Ishikawa (cell line): ENCODE measurements around the gene RDH14.
A peak's percentile ranks its signal among the peaks of the same experiment; 100 is the strongest.

ENCODE experiments used
- CEBPB ChIP-seq: IDR thresholded peaks from 2 replicates; pipeline ENCODE4 v1.6.1; 2012
- CREB1 ChIP-seq: IDR thresholded peaks from 2 replicates; pipeline ENCODE4 v1.6.1; 2012; ENCODE audit warnings: low read depth
- EGR1 ChIP-seq: IDR thresholded peaks from 2 replicates; pipeline ENCODE4 v1.6.1; 2012
- EP300 ChIP-seq: IDR thresholded peaks from 2 replicates; pipeline ENCODE4 v1.6.1; 2012; ENCODE audit warnings: borderline replicate concordance
- FOXM1 ChIP-seq: IDR thresholded peaks from 2 replicates; pipeline ENCODE4 v1.6.1; 2012; ENCODE audit warnings: low read depth, borderline replicate concordance
- NFIC ChIP-seq: IDR thresholded peaks from 2 replicates; pipeline ENCODE4 v1.6.1; 2012
- RAD21 ChIP-seq: IDR thresholded peaks from 2 replicates; pipeline ENCODE4 v1.6.1; 2012; ENCODE audit warnings: low read depth
- TAF1 ChIP-seq: IDR thresholded peaks from 2 replicates; pipeline ENCODE4 v1.6.1; 2012; ENCODE audit warnings: low read depth, mild to moderate bottlenecking
- TCF12 ChIP-seq: IDR thresholded peaks from 2 replicates; pipeline ENCODE4 v1.6.1; 2012; ENCODE audit warnings: low read depth
- TEAD4 ChIP-seq: IDR thresholded peaks from 2 replicates; pipeline ENCODE4 v1.6.1; 2012
- YY1 ChIP-seq: IDR thresholded peaks from 2 replicates; pipeline ENCODE4 v1.6.1; 2012; ENCODE audit warnings: low read depth
- ZBTB7A ChIP-seq: IDR thresholded peaks from 2 replicates; pipeline ENCODE4 v1.6.1; 2012; ENCODE audit warnings: low read depth
- TF ChIP-seq, protein P1 (sequence below): IDR thresholded peaks from 2 replicates; pipeline ENCODE4 v1.6.1; 2012; ENCODE audit warnings: low read depth, mild to moderate bottlenecking
- TF ChIP-seq, protein P2 (sequence below): IDR thresholded peaks from 2 replicates; pipeline ENCODE4 v1.6.1; 2012
- TF ChIP-seq, protein P3 (sequence below): IDR thresholded peaks from 2 replicates; pipeline ENCODE4 v1.6.1; 2012

RDH14 gene

DNA sequence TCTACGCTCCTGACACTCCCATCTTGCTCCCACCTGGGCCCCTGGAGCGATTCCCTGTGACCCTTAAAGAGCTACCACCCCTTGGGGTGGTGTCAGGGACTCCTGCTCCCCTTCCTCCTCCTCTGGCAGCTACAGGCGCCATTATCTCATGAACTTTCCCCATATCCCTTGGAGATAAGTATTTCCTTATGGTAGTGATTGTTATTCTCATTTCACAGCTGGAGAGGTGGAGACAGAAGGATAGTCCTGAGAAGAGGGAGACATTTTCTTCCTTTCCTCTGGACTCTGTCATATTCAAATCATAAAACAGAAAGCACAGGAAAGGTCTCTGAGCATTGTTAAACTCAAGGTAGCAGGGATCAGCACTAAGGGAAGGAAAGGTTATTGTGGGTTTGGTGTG lies 34.6 kb downstream of the RDH14 start:
- TF ChIP-seq, protein P1, sequence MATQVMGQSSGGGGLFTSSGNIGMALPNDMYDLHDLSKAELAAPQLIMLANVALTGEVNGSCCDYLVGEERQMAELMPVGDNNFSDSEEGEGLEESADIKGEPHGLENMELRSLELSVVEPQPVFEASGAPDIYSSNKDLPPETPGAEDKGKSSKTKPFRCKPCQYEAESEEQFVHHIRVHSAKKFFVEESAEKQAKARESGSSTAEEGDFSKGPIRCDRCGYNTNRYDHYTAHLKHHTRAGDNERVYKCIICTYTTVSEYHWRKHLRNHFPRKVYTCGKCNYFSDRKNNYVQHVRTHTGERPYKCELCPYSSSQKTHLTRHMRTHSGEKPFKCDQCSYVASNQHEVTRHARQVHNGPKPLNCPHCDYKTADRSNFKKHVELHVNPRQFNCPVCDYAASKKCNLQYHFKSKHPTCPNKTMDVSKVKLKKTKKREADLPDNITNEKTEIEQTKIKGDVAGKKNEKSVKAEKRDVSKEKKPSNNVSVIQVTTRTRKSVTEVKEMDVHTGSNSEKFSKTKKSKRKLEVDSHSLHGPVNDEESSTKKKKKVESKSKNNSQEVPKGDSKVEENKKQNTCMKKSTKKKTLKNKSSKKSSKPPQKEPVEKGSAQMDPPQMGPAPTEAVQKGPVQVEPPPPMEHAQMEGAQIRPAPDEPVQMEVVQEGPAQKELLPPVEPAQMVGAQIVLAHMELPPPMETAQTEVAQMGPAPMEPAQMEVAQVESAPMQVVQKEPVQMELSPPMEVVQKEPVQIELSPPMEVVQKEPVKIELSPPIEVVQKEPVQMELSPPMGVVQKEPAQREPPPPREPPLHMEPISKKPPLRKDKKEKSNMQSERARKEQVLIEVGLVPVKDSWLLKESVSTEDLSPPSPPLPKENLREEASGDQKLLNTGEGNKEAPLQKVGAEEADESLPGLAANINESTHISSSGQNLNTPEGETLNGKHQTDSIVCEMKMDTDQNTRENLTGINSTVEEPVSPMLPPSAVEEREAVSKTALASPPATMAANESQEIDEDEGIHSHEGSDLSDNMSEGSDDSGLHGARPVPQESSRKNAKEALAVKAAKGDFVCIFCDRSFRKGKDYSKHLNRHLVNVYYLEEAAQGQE, result no peak
- TF ChIP-seq ZBTB7A (no peak), YY1 (no peak), NFIC (no peak), FOXM1 (no peak), TEAD4 (no peak), TCF12 (no peak)
- TF ChIP-seq, protein P2, sequence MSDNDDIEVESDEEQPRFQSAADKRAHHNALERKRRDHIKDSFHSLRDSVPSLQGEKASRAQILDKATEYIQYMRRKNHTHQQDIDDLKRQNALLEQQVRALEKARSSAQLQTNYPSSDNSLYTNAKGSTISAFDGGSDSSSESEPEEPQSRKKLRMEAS, result no peak
- TF ChIP-seq, protein P3, sequence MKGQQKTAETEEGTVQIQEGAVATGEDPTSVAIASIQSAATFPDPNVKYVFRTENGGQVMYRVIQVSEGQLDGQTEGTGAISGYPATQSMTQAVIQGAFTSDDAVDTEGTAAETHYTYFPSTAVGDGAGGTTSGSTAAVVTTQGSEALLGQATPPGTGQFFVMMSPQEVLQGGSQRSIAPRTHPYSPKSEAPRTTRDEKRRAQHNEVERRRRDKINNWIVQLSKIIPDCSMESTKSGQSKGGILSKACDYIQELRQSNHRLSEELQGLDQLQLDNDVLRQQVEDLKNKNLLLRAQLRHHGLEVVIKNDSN, result no peak

DNA sequence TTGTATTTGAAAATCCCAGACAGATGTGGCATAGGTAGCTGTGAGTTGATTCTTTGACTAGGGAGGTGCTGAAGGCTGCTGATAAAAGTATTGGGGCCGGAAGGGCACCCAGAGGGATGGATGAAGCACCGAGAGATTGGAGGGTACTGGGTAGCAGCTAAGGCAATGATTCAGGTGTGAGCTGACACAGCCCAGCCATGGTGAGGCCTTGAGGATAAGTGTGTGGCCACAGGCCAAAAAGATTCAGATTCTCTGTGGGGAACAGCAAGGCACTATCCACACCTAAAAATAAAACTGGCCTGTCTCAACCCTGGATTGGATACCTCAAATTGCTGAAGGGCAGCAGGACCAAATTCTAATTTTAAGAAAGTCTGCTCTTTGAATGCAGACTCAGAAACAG lies 35.2 kb downstream of the RDH14 start:
- TF ChIP-seq, protein P3, result no peak
- TF ChIP-seq TAF1, result no peak
- TF ChIP-seq TCF12, result no peak
- TF ChIP-seq TEAD4, result no peak
- TF ChIP-seq YY1, result no peak
- TF ChIP-seq CREB1, result no peak
- TF ChIP-seq RAD21, result no peak
- TF ChIP-seq, protein P2, result no peak
- TF ChIP-seq ZBTB7A, result no peak
- TF ChIP-seq NFIC, result no peak
- no peak for TF ChIP-seq FOXM1
- TF ChIP-seq EGR1, result no peak
- TF ChIP-seq EP300, result no peak

DNA sequence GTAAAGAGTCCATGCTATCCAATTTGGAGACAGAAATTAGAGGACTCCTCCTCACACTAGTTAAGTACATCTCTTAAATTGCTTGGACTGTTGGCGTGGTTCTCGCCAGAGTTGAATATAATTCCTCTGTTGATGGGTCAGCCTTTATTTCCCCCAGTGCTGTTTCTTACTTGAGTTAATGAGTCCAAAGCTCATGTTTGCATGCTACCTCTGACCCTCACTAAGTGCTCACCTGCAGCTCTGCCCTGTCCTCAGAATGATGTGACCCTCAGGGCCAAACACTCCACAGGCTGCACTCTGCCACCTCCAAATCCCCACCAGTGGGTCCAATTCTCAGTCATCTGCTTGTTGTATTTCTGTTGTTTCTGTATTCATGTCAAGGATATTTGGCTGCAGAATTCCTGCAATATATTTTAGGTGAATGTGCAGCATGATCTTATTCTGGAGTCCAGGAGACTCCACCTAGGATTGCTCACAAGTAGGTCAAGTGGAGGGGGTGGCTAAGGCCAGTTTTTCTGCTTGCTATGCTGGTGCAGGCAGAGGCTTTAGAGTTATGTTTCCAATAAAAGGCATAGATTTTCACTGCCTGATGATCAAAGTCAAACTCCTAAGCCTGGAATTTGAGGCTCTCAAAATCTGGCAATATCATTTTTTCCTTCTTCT lies 37.8 kb downstream of the RDH14 start:
- TF ChIP-seq, protein P2, result no peak
- TF ChIP-seq, protein P1, result no peak
- no peak for TF ChIP-seq RAD21
- TF ChIP-seq TEAD4, result no peak
- TF ChIP-seq ZBTB7A, result no peak
- TF ChIP-seq TCF12, result no peak
- no peak for TF ChIP-seq TAF1
- TF ChIP-seq FOXM1, result no peak
- no peak for TF ChIP-seq EGR1
- TF ChIP-seq CREB1, result no peak
- TF ChIP-seq, protein P3, result no peak
- no peak for TF ChIP-seq EP300
- TF ChIP-seq NFIC, result no peak
- TF ChIP-seq YY1, result no peak
- TF ChIP-seq CEBPB, result no peak

DNA sequence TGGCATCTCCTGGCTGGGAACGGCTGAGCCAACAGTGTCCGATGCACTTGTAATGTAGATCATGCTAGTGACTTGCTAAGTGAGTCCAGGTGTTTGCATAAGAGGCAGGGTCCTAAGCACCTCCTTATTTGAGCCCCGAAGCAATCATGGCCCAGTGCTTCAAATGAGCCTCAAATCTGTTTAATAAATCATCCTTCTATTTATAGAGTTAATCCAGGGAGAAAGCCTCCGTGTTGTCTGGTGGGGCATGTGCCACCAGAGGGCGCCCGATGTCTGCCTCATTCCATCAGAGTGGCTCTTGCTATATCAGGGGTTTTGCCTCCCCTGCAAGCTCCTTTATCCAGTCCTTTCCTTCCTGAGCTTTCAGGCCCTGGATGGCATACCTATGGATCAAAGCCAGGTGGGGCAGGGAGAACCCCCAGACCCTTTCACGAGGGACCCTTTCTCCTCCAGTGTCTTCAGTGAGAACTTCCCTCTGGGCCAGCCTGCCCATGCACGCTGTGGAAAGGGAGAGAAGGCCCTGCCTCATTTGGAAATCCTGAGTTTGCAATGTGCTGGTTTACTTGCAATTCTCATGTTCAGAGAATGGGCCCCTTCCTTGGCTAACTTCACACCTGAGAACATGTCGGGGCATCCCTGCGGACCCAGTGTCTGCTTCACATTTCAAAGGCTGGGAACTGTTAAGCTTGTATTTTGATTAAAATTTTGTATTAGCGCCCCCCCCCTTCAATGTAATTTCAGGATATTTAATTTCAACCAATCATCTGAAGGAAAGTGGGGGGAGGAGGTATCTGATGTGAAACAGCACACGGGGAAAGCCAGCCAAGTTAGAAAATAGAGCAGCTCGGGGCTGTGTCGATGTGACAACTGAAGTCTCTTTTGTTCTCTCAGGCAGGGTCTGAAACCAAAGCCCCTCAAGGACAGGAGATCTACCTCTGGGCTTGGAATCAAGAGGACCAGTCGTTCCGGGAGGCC lies 39.7 kb downstream of the RDH14 start:
- TF ChIP-seq FOXM1, result no peak
- TF ChIP-seq ZBTB7A, result no peak
- TF ChIP-seq RAD21, result peak; percentile 89
- no peak for TF ChIP-seq YY1
- no peak for TF ChIP-seq EP300
- no peak for TF ChIP-seq CEBPB
